ENCODE measurements around the gene SARDH.
"Not testable (repeated sequence)": the region's sequence is repeated elsewhere in the genome, so short reads cannot be mapped to it uniquely, and the experiment has no call there.

Gene SARDH

GRCh38 chr9:133762488-133763271 lies 24.5 kb upstream of the SARDH start:
- in situ Hi-C loops (cut with HindIII; ENCODE audit: low sequenced_read_pairs): no loop called here

- in situ Hi-C loops (cut with HindIII; ENCODE audit: low sequenced_read_pairs): no loop called here
Measured at GRCh38 chr9:133761641-133762248, 23.6 kb upstream of the SARDH start.

- in situ Hi-C loops (cut with HindIII; ENCODE audit: low sequenced_read_pairs): no loop called here
Measured at GRCh38 chr9:133760713-133761290, 22.6 kb upstream of the SARDH start.

GRCh38 chr9:133759946-133760345 lies 21.8 kb upstream of the SARDH start:
- in situ Hi-C loops (cut with HindIII; ENCODE audit: low sequenced_read_pairs): no loop called here

GRCh38 chr9:133759146-133759900 lies 21.2 kb upstream of the SARDH start:
- in situ Hi-C loops (cut with HindIII; ENCODE audit: low sequenced_read_pairs): no loop called here

- in situ Hi-C loops (cut with HindIII; ENCODE audit: low sequenced_read_pairs): no loop called here
Measured at GRCh38 chr9:133758228-133758627, 20.1 kb upstream of the SARDH start.

- in situ Hi-C loops (cut with HindIII; ENCODE audit: low sequenced_read_pairs): no loop called here
Measured at GRCh38 chr9:133754688-133755227, 16.6 kb upstream of the SARDH start.

GRCh38 chr9:133754187-133754586 lies 16.0 kb upstream of the SARDH start:
- in situ Hi-C loops (cut with HindIII; ENCODE audit: low sequenced_read_pairs): no loop called here

GRCh38 chr9:133752739-133753446 lies 14.7 kb upstream of the SARDH start:
- in situ Hi-C loops (cut with HindIII; ENCODE audit: low sequenced_read_pairs): no loop called here

- in situ Hi-C loops (cut with HindIII; ENCODE audit: low sequenced_read_pairs): no loop called here
Measured at GRCh38 chr9:133750982-133751649, 13.0 kb upstream of the SARDH start.

GRCh38 chr9:133747309-133747708 lies 9.2 kb upstream of the SARDH start:
- in situ Hi-C loops (cut with HindIII; ENCODE audit: low sequenced_read_pairs): no loop called here

GRCh38 chr9:133744528-133744927 lies 6.4 kb upstream of the SARDH start:
- in situ Hi-C loops (cut with HindIII; ENCODE audit: low sequenced_read_pairs): not testable (repeated sequence)

GRCh38 chr9:133742849-133743444 lies 4.8 kb upstream of the SARDH start:
- in situ Hi-C loops (cut with HindIII; ENCODE audit: low sequenced_read_pairs): no loop called here

GRCh38 chr9:133742251-133742650 lies 4.1 kb upstream of the SARDH start:
- in situ Hi-C loops (cut with HindIII; ENCODE audit: low sequenced_read_pairs): no loop called here

- in situ Hi-C loops (cut with HindIII; ENCODE audit: low sequenced_read_pairs): no loop called here
Measured at GRCh38 chr9:133741716-133742115, 3.6 kb upstream of the SARDH start.

- in situ Hi-C loops (cut with HindIII; ENCODE audit: low sequenced_read_pairs): no loop called here
Measured at GRCh38 chr9:133740911-133741310, 2.8 kb upstream of the SARDH start.

GRCh38 chr9:133739408-133740280 lies 1.5 kb upstream of the SARDH start:
- in situ Hi-C loops (cut with HindIII; ENCODE audit: low sequenced_read_pairs): no loop called here

- in situ Hi-C loops (cut with HindIII; ENCODE audit: low sequenced_read_pairs): no loop called here
Measured at GRCh38 chr9:133738640-133739225, 581 bp upstream of the SARDH start.
